CD4-positive, alpha-beta T cell (primary cell): ENCODE results near the gene PMM2. TPM values are rescaled to one million over a fixed set of nuclear protein-coding genes. Genes with fewer than 3 reads are reported as not detected.
"Not testable (repeated sequence)": the region's sequence is repeated elsewhere in the genome, so short reads cannot be mapped to it uniquely, and the experiment has no call there.

Source experiments
- ATAC-seq: fragments of 200-7000 bp; cut with Tn5 transposase; one replicate; pipeline ENCODE4 v1.10.0; 2022; ENCODE audit warnings: mild to moderate bottlenecking; ENCODE audit not compliant: poor library complexity
- CTCF ChIA-PET: fragments of 350-600 bp; sonication (Branson Sonifier 250); formaldehyde crosslinking; loops from one replicate; lab custom pipeline; 2021; ENCODE audit warnings: antibody characterized with exemption, inconsistent platforms; lab: Charles Lee
- POLR2A ChIA-PET: fragments of 350-600 bp; sonication (Branson Sonifier 250); formaldehyde crosslinking; loops from one replicate; lab custom pipeline; 2021; ENCODE audit warnings: antibody characterized with exemption, inconsistent platforms; lab: Charles Lee
- DNase-seq, 14 experiments: peaks; one replicate each; pipeline ENCODE4 v3.0.0-alpha.2; 2013 to 2020; ENCODE audit warnings: mixed read lengths in 2 of 14
- H3K27ac ChIP-seq, 2 donors: one replicate each; pipeline versions ENCODE4 v1.5.1 to v1.7.0; 2013; ENCODE audit warnings: low read length in 2 of 2, low read depth in 1 of 2, mild to moderate bottlenecking in 1 of 2
- H3K27me3 ChIP-seq, 2 experiments: 1 replicate in 1 of 2; 2 replicates in 1 of 2; pipeline versions ENCODE4 v1.6.1 to v1.7.0; 2013; ENCODE audit warnings: low read length in 2 of 2, control low read depth in 1 of 2, mild to moderate bottlenecking in 1 of 2, moderate library complexity in 1 of 2; ENCODE audit not compliant: insufficient read depth in 2 of 2, control insufficient read depth in 1 of 2
- H3K36me3 ChIP-seq: one replicate; pipeline ENCODE4 v1.6.1; 2013; ENCODE audit warnings: low read length, control low read depth; ENCODE audit not compliant: insufficient read depth
- H3K4me1 ChIP-seq: one replicate; pipeline ENCODE4 v1.6.1; 2013; ENCODE audit warnings: low read length, control low read depth; ENCODE audit not compliant: insufficient read depth
- H3K4me3 ChIP-seq: one replicate; pipeline ENCODE4 v1.5.1; 2013; ENCODE audit warnings: mild to moderate bottlenecking, low read length, moderate library complexity
- H3K9me3 ChIP-seq, 2 experiments: 1 replicate in 1 of 2; 2 replicates in 1 of 2; pipeline versions ENCODE4 v1.6.1 to v1.7.0; 2013; ENCODE audit warnings: low read length in 2 of 2, mild to moderate bottlenecking in 2 of 2, control low read depth in 1 of 2, moderate library complexity in 1 of 2; ENCODE audit not compliant: control insufficient read depth in 1 of 2, insufficient read depth in 1 of 2
- H3K27ac Mint-ChIP-seq: one replicate; pipeline ENCODE4 v1.8.0; 2020; ENCODE audit warnings: mixed read lengths
- H3K27me3 Mint-ChIP-seq: one replicate; pipeline ENCODE4 v1.8.0; 2021; ENCODE audit warnings: mixed read lengths
- H3K36me3 Mint-ChIP-seq: one replicate; pipeline ENCODE4 v1.8.0; 2021; ENCODE audit warnings: low read depth, mixed read lengths
- H3K4me1 Mint-ChIP-seq: one replicate; pipeline ENCODE4 v1.8.0; 2021; ENCODE audit warnings: low read depth, mixed read lengths
- H3K4me3 Mint-ChIP-seq: one replicate; pipeline ENCODE4 v1.8.0; 2020; ENCODE audit warnings: mild to moderate bottlenecking, mixed read lengths
- H3K9me3 Mint-ChIP-seq: one replicate; pipeline ENCODE4 v1.8.0; 2020; ENCODE audit warnings: mixed read lengths
- CTCF ChIP-seq: fragments of 200-600 bp; IDR thresholded peaks from one replicate; pipeline ENCODE4 v1.8.0; 2022; ENCODE audit warnings: antibody characterized with exemption, mild to moderate bottlenecking
- intact Hi-C, 2 experiments: fragments of 100-400 bp; cut with DNase I in 1 of 2; cut with micrococcal nuclease in 1 of 2; formaldehyde crosslinking; loops; one replicate each; pipeline versions ENCODE4 v1.15.1 to v1.9.0; 2023 to 2025; cut with DNase I, micrococcal nuclease
- polyA plus RNA-seq, 2 donors: library from polyadenylated mRNA; unstranded; fragments of 120-200 nt; gene quantifications; one replicate each; pipeline ENCODE4 v1.2.1, GENCODE V29; 2013
- total RNA-seq, 174 experiments: library from RNA in 2 of 174; stranded (reverse) in 2 of 174; gene quantifications; one replicate each; pipeline ENCODE4 v1.2.3 and lab custom pipeline; 2021 to 2026

Gene PMM2
- 10 to 100 TPM; 24.2 to 27.0 TPM for total RNA-seq
- 28.5 TPM for polyA plus RNA-seq (2013, experiment 1 of 2)
- 32.3 TPM for polyA plus RNA-seq (2013, experiment 2 of 2)
- total RNA-seq (lab: John Stamatoyannopoulos, UW): 33.1 to 325 (median 56.3) reads per million in 172 experiments

DNA sequence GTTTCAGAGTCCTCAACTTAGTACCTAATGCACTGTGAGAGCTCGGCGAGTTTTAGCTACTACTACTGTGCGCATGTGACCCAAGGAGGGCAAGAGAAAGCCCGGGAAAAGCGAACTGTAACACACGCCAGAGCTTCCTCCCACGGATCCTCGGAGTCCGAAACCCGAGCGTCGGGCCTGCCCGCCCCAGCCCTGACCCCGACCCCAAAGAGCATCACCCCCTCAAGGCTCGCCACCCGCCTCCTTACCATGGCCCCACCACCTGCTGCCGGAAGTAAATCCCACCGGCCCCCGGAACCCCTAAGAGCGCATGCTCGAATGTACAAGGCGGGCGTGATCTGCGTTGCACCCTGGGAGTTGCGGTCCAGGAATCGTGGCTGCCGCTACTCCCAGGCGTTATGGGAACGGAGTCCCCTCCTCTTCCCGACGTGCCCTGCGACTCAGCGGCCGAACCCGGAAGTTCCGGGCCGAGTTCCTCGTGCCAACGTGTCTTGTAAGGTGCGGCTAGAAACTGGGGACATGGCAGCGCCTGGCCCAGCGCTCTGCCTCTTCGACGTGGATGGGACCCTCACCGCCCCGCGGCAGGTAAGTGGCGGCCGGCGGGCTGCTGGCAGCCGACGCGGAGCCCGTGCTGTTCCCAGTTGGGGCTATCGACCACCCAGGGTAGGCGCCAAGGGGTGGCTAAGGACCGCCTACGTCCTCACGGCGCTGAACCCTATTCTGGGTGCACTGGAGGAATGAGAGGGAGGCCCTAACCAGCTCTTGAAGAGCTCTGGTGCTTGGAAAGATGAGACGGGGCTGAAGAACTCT, at the start of gene PMM2, which contains the start of gene TMEM186:
Gene PMM2 (plus strand): TSS at position 476 of the 810 bp plus-strand sequence. CDS start 44 bp downstream, at position 520.
Gene TMEM186 (minus strand): TSS at position 276 of the 810 bp plus-strand sequence. CDS start 25 bp downstream, at position 251.
- POLR2A ChIA-PET: interaction anchor here (0.8 to 2.2 kb wide), 5 partner anchors 8 to 294 kb away, joined by 3 to 24 read pairs (median 12); partner anchors contain the start of genes CARHSP1 and HAPSTR1

GRCh38 chr16:8748944-8749343, 48.7 kb upstream of the PMM2 start:
- CTCF ChIA-PET, H3K4me3 Mint-ChIP-seq, intact Hi-C loops, H3K9me3 Mint-ChIP-seq, H3K4me3 ChIP-seq, DNase-seq, H3K27ac ChIP-seq, H3K27me3 Mint-ChIP-seq, H3K4me1 ChIP-seq, ATAC-seq, H3K4me1 Mint-ChIP-seq, H3K9me3 ChIP-seq, H3K27me3 ChIP-seq, H3K27ac Mint-ChIP-seq, POLR2A ChIA-PET: not testable (repeated sequence)
- peaks cover 12% of the 10 kb centered on the region for H3K36me3 ChIP-seq
- H3K36me3 Mint-ChIP-seq: peaks cover 39% of the 10 kb centered on the region

More for the DNA sequence above, at the start of gene PMM2, which contains the start of gene TMEM186:
- peaks cover 39% of the 10 kb centered on the region for H3K4me1 ChIP-seq
- Mint-ChIP-seq H3K27me3 (no peaks in the 10 kb centered on the region), H3K4me1 (peaks cover 48% of the 10 kb centered on the region), H3K36me3 (peaks cover 28% of the 10 kb centered on the region), H3K4me3 (peak within 1 kb of the TSS; percentile 98), H3K9me3 (no peaks in the 10 kb centered on the region), H3K27ac (peak within 1 kb of the TSS; percentile 89)
- TF ChIP-seq CTCF: no peak
- peaks cover 25% of the 10 kb centered on the region for H3K36me3 ChIP-seq
- H3K9me3 ChIP-seq: no peaks in the 10 kb centered on the region
- ATAC-seq (peak; percentile 96), DNase-seq (peak; percentile 87 to 98 (median 93))
- H3K27me3 ChIP-seq: no peaks in the 10 kb centered on the region
- H3K4me3 ChIP-seq: peak within 1 kb of the TSS; percentile 98
- peak within 1 kb of the TSS; percentile 82 to 83 for H3K27ac ChIP-seq
- CTCF ChIA-PET: interaction anchor here (0.6 to 1.9 kb wide), 5 partner anchors 70 to 139 kb away, joined by 3 to 8 read pairs (median 4); no protein-coding TSS in a partner anchor
- intact Hi-C loops: loop anchor here (1.0 to 5.0 kb wide), 9 partner anchors 71 to 295 kb away; partner anchors contain the start of genes ABAT (in 2 of the 2), HAPSTR1 (in 2 of the 2), CARHSP1 (in 1 of the 2) and METTL22 (in 1 of the 2)

GRCh38 chr16:8751481-8752311, 45.9 kb upstream of the PMM2 start:
- H3K4me1 Mint-ChIP-seq: no peaks in the 10 kb centered on the region
- CTCF ChIA-PET: no interaction called here
- POLR2A ChIA-PET: no interaction called here
- intact Hi-C loops: no loop called here
- no peaks in the 10 kb centered on the region for H3K9me3 Mint-ChIP-seq
- no peak overlapping the region for H3K27ac Mint-ChIP-seq
- Histone ChIP-seq H3K27ac (no peak overlapping the region), H3K4me3 (no peak overlapping the region), H3K27me3 (no peaks in the 10 kb centered on the region), H3K36me3 (peaks cover 12% of the 10 kb centered on the region), H3K9me3 (no peaks in the 10 kb centered on the region), H3K4me1 (no peaks in the 10 kb centered on the region)
- no peak overlapping the region for H3K4me3 Mint-ChIP-seq
- no peak for DNase-seq
- no peaks in the 10 kb centered on the region for H3K27me3 Mint-ChIP-seq
- ATAC-seq: no peak
- H3K36me3 Mint-ChIP-seq: peaks cover 38% of the 10 kb centered on the region
- TF ChIP-seq CTCF: no peak
